ENCODE results near the gene GPR160.
"Not testable (repeated sequence)": the region's sequence is repeated elsewhere in the genome, so short reads cannot be mapped to it uniquely, and the experiment has no call there.

GPR160 gene

GRCh38 chr3:170002231-170002630, 35.6 kb upstream of the GPR160 start:
- no peaks in the 10 kb centered on the region for H3K27me3 ChIP-seq (ENCODE audit: control insufficient read depth in 5 of 5, insufficient read depth in 4 of 5, low read length in 5 of 5)
- H3K4me1 ChIP-seq (ENCODE audit: control insufficient read depth in 5 of 5, insufficient read depth in 5 of 5, low read length in 5 of 5) = peaks cover 2 to 24% (median 5%) of the 10 kb centered on the region in 5 donors
- H3K4me3 ChIP-seq (ENCODE audit: low read depth in 1 of 5, low read length in 5 of 5) = peak overlapping the region in 3 of 5 donors; percentile 8 to 48 (median 42)
- H3K9ac ChIP-seq (ENCODE audit: low read length in 5 of 5) = peak overlapping the region in 1 of 5 donors; percentile 4
- H3K27ac ChIP-seq (ENCODE audit: low read depth, low read length) = peak overlapping the region; percentile 17
- H3K9me3 ChIP-seq (ENCODE audit: control insufficient read depth in 5 of 5, low read length in 5 of 5) = no peaks in the 10 kb centered on the region
- H3K36me3 ChIP-seq (ENCODE audit: control insufficient read depth in 5 of 5, insufficient read depth in 5 of 5, low read length in 5 of 5) = peaks cover 0 to 2% (median 0%) of the 10 kb centered on the region in 5 donors

GRCh38 chr3:170002879-170003278, 34.9 kb upstream of the GPR160 start:
- Histone ChIP-seq H3K9me3 (ENCODE audit: control insufficient read depth in 5 of 5, low read length in 5 of 5) (no peaks in the 10 kb centered on the region), H3K27me3 (ENCODE audit: control insufficient read depth in 5 of 5, insufficient read depth in 4 of 5, low read length in 5 of 5) (no peaks in the 10 kb centered on the region), H3K4me3 (ENCODE audit: low read depth in 1 of 5, low read length in 5 of 5) (peak overlapping the region in 3 of 5 donors; percentile 8 to 48 (median 42)), H3K36me3 (ENCODE audit: control insufficient read depth in 5 of 5, insufficient read depth in 5 of 5, low read length in 5 of 5) (peaks cover 0 to 2% (median 0%) of the 10 kb centered on the region in 5 donors), H3K27ac (ENCODE audit: low read depth, low read length) (peak overlapping the region; percentile 17), H3K9ac (ENCODE audit: low read length in 5 of 5) (no peak overlapping the region), H3K4me1 (ENCODE audit: control insufficient read depth in 5 of 5, insufficient read depth in 5 of 5, low read length in 5 of 5) (peaks cover 2 to 24% (median 6%) of the 10 kb centered on the region in 5 donors)

- Histone ChIP-seq H3K9me3 (ENCODE audit: control insufficient read depth in 5 of 5, low read length in 5 of 5) (no peaks in the 10 kb centered on the region), H3K4me1 (ENCODE audit: control insufficient read depth in 5 of 5, insufficient read depth in 5 of 5, low read length in 5 of 5) (peaks cover 2 to 24% (median 6%) of the 10 kb centered on the region in 5 donors), H3K4me3 (ENCODE audit: low read depth in 1 of 5, low read length in 5 of 5) (no peak overlapping the region), H3K9ac (ENCODE audit: low read length in 5 of 5) (no peak overlapping the region), H3K36me3 (ENCODE audit: control insufficient read depth in 5 of 5, insufficient read depth in 5 of 5, low read length in 5 of 5) (no peaks in the 10 kb centered on the region), H3K27ac (ENCODE audit: low read depth, low read length) (peak overlapping the region; percentile 25), H3K27me3 (ENCODE audit: control insufficient read depth in 5 of 5, insufficient read depth in 4 of 5, low read length in 5 of 5) (no peaks in the 10 kb centered on the region)
Measured at GRCh38 chr3:170003881-170004356, 33.9 kb upstream of the GPR160 start.

- peaks cover 2 to 19% (median 6%) of the 10 kb centered on the region in 5 donors for H3K4me1 ChIP-seq (ENCODE audit: control insufficient read depth in 5 of 5, insufficient read depth in 5 of 5, low read length in 5 of 5)
- no peaks in the 10 kb centered on the region for H3K9me3 ChIP-seq (ENCODE audit: control insufficient read depth in 5 of 5, low read length in 5 of 5)
- H3K36me3 ChIP-seq (ENCODE audit: control insufficient read depth in 5 of 5, insufficient read depth in 5 of 5, low read length in 5 of 5) = no peaks in the 10 kb centered on the region
- H3K9ac ChIP-seq (ENCODE audit: low read length in 5 of 5) = no peak overlapping the region
- no peaks in the 10 kb centered on the region for H3K27me3 ChIP-seq (ENCODE audit: control insufficient read depth in 5 of 5, insufficient read depth in 4 of 5, low read length in 5 of 5)
- no peak overlapping the region for H3K27ac ChIP-seq (ENCODE audit: low read depth, low read length)
- no peak overlapping the region for H3K4me3 ChIP-seq (ENCODE audit: low read depth in 1 of 5, low read length in 5 of 5)
Measured at GRCh38 chr3:170007031-170007663, 30.6 kb upstream of the GPR160 start.

- no peak overlapping the region for H3K4me3 ChIP-seq (ENCODE audit: low read depth in 1 of 5, low read length in 5 of 5)
- peaks cover 0 to 6% (median 5%) of the 10 kb centered on the region in 5 donors for H3K4me1 ChIP-seq (ENCODE audit: control insufficient read depth in 5 of 5, insufficient read depth in 5 of 5, low read length in 5 of 5)
- no peak overlapping the region for H3K9ac ChIP-seq (ENCODE audit: low read length in 5 of 5)
- no peaks in the 10 kb centered on the region for H3K9me3 ChIP-seq (ENCODE audit: control insufficient read depth in 5 of 5, low read length in 5 of 5)
- no peaks in the 10 kb centered on the region for H3K27me3 ChIP-seq (ENCODE audit: control insufficient read depth in 5 of 5, insufficient read depth in 4 of 5, low read length in 5 of 5)
- no peaks in the 10 kb centered on the region for H3K36me3 ChIP-seq (ENCODE audit: control insufficient read depth in 5 of 5, insufficient read depth in 5 of 5, low read length in 5 of 5)
- H3K27ac ChIP-seq (ENCODE audit: low read depth, low read length) = no peak overlapping the region
Measured at GRCh38 chr3:170010498-170010897, 27.3 kb upstream of the GPR160 start.

- Histone ChIP-seq H3K27ac (ENCODE audit: low read depth, low read length) (no peak overlapping the region), H3K27me3 (ENCODE audit: control insufficient read depth in 5 of 5, insufficient read depth in 4 of 5, low read length in 5 of 5) (no peaks in the 10 kb centered on the region), H3K4me3 (ENCODE audit: low read depth in 1 of 5, low read length in 5 of 5) (no peak overlapping the region), H3K9me3 (ENCODE audit: control insufficient read depth in 5 of 5, low read length in 5 of 5) (no peaks in the 10 kb centered on the region), H3K9ac (ENCODE audit: low read length in 5 of 5) (no peak overlapping the region), H3K4me1 (ENCODE audit: control insufficient read depth in 5 of 5, insufficient read depth in 5 of 5, low read length in 5 of 5) (no peaks in the 10 kb centered on the region), H3K36me3 (ENCODE audit: control insufficient read depth in 5 of 5, insufficient read depth in 5 of 5, low read length in 5 of 5) (no peaks in the 10 kb centered on the region)
Measured at GRCh38 chr3:170012683-170013400, 25.0 kb upstream of the GPR160 start.

DNA sequence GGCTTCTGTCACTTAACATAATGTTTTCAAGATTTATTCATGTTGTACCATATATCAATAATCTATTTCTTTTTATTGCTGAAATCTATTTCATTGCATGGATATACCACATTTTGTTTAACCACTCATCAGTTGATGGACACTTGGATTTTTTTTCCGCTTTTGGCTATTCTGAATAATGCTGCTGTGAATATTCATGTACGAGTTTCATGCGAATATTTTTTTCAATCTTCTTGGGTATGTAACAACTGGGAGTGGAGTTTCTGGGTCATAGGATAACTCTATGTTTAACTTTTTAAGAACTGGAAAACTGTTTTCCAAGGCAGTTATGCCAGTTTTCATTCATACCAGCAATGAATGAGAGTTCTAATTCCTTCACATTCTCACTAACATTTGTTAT, 21.7 kb upstream of the GPR160 start:
- H3K36me3 ChIP-seq (ENCODE audit: control insufficient read depth in 5 of 5, insufficient read depth in 5 of 5, low read length in 5 of 5) = no peaks in the 10 kb centered on the region
- H3K4me1 ChIP-seq (ENCODE audit: control insufficient read depth in 5 of 5, insufficient read depth in 5 of 5, low read length in 5 of 5) = no peaks in the 10 kb centered on the region
- no peaks in the 10 kb centered on the region for H3K9me3 ChIP-seq (ENCODE audit: control insufficient read depth in 5 of 5, low read length in 5 of 5)
- no peaks in the 10 kb centered on the region for H3K27me3 ChIP-seq (ENCODE audit: control insufficient read depth in 5 of 5, insufficient read depth in 4 of 5, low read length in 5 of 5)
- no peak overlapping the region for H3K27ac ChIP-seq (ENCODE audit: low read depth, low read length)
- H3K9ac ChIP-seq (ENCODE audit: low read length in 5 of 5) = no peak overlapping the region
- H3K4me3 ChIP-seq (ENCODE audit: low read depth in 1 of 5, low read length in 5 of 5) = no peak overlapping the region

DNA sequence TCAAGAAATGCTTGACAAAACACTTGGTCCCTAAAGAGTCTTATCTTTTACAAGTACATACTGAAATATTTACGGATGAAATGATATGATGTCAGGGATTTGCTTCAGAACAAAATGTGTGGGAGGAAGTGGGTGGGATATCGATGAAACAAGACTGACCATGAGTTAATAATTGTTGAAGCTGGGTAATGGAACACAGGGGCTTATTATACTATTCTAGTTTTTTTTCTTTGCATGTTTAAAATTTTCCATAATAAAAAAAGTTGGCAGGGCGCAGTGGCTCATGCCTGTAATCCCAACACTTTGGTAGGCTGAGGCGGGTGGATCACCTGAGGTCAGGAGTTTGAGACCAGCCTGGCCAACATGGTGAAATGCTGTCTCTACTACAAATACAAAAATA, 18.5 kb upstream of the GPR160 start:
- H3K4me1 ChIP-seq (ENCODE audit: control insufficient read depth in 5 of 5, insufficient read depth in 5 of 5, low read length in 5 of 5); H3K27ac ChIP-seq (ENCODE audit: low read depth, low read length); H3K27me3 ChIP-seq (ENCODE audit: control insufficient read depth in 5 of 5, insufficient read depth in 4 of 5, low read length in 5 of 5); H3K9me3 ChIP-seq (ENCODE audit: control insufficient read depth in 5 of 5, low read length in 5 of 5); H3K4me3 ChIP-seq (ENCODE audit: low read depth in 1 of 5, low read length in 5 of 5); H3K9ac ChIP-seq (ENCODE audit: low read length in 5 of 5); H3K36me3 ChIP-seq (ENCODE audit: control insufficient read depth in 5 of 5, insufficient read depth in 5 of 5, low read length in 5 of 5): not testable (repeated sequence)

- Histone ChIP-seq H3K9ac (ENCODE audit: low read length in 5 of 5) (no peak overlapping the region), H3K36me3 (ENCODE audit: control insufficient read depth in 5 of 5, insufficient read depth in 5 of 5, low read length in 5 of 5) (no peaks in the 10 kb centered on the region), H3K4me3 (ENCODE audit: low read depth in 1 of 5, low read length in 5 of 5) (no peak overlapping the region), H3K27me3 (ENCODE audit: control insufficient read depth in 5 of 5, insufficient read depth in 4 of 5, low read length in 5 of 5) (no peaks in the 10 kb centered on the region), H3K9me3 (ENCODE audit: control insufficient read depth in 5 of 5, low read length in 5 of 5) (no peaks in the 10 kb centered on the region), H3K27ac (ENCODE audit: low read depth, low read length) (no peak overlapping the region), H3K4me1 (ENCODE audit: control insufficient read depth in 5 of 5, insufficient read depth in 5 of 5, low read length in 5 of 5) (no peaks in the 10 kb centered on the region)
Measured at GRCh38 chr3:170021083-170021482, 16.7 kb upstream of the GPR160 start.

DNA sequence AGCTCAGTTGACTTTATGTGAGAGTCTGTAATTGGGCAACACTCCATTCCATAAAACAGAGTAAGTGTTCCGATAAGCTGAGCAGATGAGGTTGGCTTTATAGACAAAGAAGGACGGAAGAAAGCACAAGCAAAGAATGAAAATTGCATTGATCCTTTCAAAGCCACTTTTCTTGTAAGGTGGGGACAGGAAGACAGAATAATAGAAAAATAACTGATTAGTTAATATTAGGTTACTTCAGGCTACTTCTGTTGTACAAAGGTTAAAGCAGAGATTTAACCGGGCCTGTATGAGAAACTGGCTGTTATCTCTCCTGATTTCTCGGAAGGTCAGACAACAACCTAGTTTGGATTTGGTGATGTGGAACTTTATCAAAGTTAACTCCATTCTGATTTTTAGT, 15.5 kb upstream of the GPR160 start:
- no peak overlapping the region for H3K9ac ChIP-seq (ENCODE audit: low read length in 5 of 5)
- no peak overlapping the region for H3K27ac ChIP-seq (ENCODE audit: low read depth, low read length)
- H3K9me3 ChIP-seq (ENCODE audit: control insufficient read depth in 5 of 5, low read length in 5 of 5) = no peaks in the 10 kb centered on the region
- H3K27me3 ChIP-seq (ENCODE audit: control insufficient read depth in 5 of 5, insufficient read depth in 4 of 5, low read length in 5 of 5) = no peaks in the 10 kb centered on the region
- H3K4me3 ChIP-seq (ENCODE audit: low read depth in 1 of 5, low read length in 5 of 5) = no peak overlapping the region
- H3K36me3 ChIP-seq (ENCODE audit: control insufficient read depth in 5 of 5, insufficient read depth in 5 of 5, low read length in 5 of 5) = no peaks in the 10 kb centered on the region
- H3K4me1 ChIP-seq (ENCODE audit: control insufficient read depth in 5 of 5, insufficient read depth in 5 of 5, low read length in 5 of 5) = no peaks in the 10 kb centered on the region

Data from subcutaneous abdominal adipose tissue (tissue), 5 donors.